CMK (cell line): ENCODE measurements around the gene CILP.

Experiments
- DNase-seq: peaks from one replicate; pipeline ENCODE4 v3.0.0-alpha.2; 2010; ENCODE audit warnings: low read depth

The CILP gene

DNA sequence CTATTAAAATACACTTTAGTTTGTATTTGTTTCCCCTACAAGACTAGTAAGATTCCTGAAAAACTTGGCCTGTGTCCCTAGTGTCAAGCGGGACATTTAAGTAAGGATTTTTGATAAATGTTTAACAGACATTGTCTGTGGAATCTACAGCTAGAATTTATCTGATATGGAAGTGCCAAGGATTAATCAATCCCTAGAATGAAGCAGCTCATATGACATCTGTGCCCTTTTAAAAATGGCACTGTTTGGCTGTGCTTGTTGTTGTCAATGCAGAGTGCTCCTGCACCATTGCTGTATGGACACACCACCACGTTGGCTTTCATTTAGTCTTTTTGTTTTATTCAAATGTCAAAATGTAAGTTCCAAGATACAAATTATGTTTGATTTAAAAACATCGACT is 63.4 kb downstream of the CILP start:
- DNase-seq = no peak

DNA sequence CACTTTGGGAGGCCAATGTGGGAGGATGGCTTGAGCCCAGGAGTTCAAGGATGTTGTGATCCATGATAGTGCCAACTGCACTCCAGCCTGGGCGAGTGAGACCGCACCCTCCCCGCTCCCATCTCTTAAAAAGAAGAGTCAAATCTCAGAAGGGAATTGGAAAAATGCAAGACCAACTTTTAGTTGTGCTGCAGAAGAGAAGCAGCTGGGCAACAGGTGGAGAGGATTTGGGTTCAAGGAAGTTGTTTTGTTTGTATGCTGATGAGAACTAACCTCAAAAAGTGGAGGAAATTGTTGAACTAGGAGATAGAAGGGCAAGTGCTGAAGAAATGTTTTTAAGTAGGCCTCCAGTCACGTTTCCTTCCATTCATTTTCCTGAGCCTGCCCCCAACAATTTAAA is 64.8 kb downstream of the CILP start:
- DNase-seq = no peak
